PC-9 (cell line): ENCODE data around the gene OPRM1. TPM values are rescaled to one million over a fixed set of nuclear protein-coding genes. Genes with fewer than 3 reads are reported as not detected.
A peak's percentile ranks its signal among the peaks of the same experiment; 100 is the strongest.

Experiments
- Bru-seq: library from RNA; stranded (reverse); fragments of 400-500 nt; gene quantifications from one replicate; lab custom pipeline; 2021; lab: Mats Ljungman, UMichigan
- BruChase-seq, 2 experiments: library from RNA; stranded (reverse); fragments of 400-500 nt; gene quantifications; one replicate each; lab custom pipeline; 2021; lab: Mats Ljungman, UMichigan
- BruUV-seq: library from RNA; stranded (reverse); fragments of 400-500 nt; replicated peaks from 2 replicates; lab custom pipeline; 2021; lab: Mats Ljungman, UMichigan
- CTCF ChIA-PET: fragments of 300-600 bp; sonication (Branson Sonifier 250); formaldehyde crosslinking; loops from one replicate; lab custom pipeline; 2022; ENCODE audit warnings: antibody characterized with exemption; lab: Charles Lee
- POLR2A ChIA-PET: fragments of 300-600 bp; sonication (Branson Sonifier 250); formaldehyde crosslinking; loops from one replicate; lab custom pipeline; 2022; ENCODE audit warnings: antibody characterized with exemption; ENCODE audit not compliant: unreplicated experiment; lab: Charles Lee
- DNase-seq, 2 experiments: peaks; one replicate each; pipeline versions ENCODE4 v3.0.0 to v3.0.0-alpha.2; 2015 to 2022; ENCODE audit warnings: mixed read lengths in 1 of 2
- H2AFZ ChIP-seq: fragments of 200-600 bp; sonication (generic); 2 replicates; pipeline ENCODE4 v1.8.1; 2017; ENCODE audit warnings: antibody characterized with exemption
- H3F3A ChIP-seq: fragments of 200-600 bp; sonication (generic); 2 replicates; pipeline ENCODE4 v1.8.1; 2017; ENCODE audit warnings: antibody characterized with exemption, mild to moderate bottlenecking, low read depth; ENCODE audit not compliant: insufficient read depth
- H3K27ac ChIP-seq: fragments of 200-600 bp; sonication (generic); 2 replicates; pipeline ENCODE4 v1.6.1; 2016; ENCODE audit warnings: mixed run types
- H3K27me3 ChIP-seq: fragments of 200-600 bp; sonication (generic); 2 replicates; pipeline ENCODE4 v1.6.1; 2016; ENCODE audit warnings: low read depth, mixed run types; ENCODE audit not compliant: insufficient read depth
- H3K36me3 ChIP-seq: fragments of 200-600 bp; sonication (generic); 2 replicates; pipeline ENCODE4 v1.6.1; 2016; ENCODE audit warnings: low read depth, mixed run types
- H3K4me1 ChIP-seq: fragments of 200-600 bp; sonication (generic); replicated peaks from 2 replicates; pipeline ENCODE4 v1.6.1; 2016; ENCODE audit warnings: mixed run types; ENCODE audit not compliant: insufficient read depth
- H3K4me2 ChIP-seq: fragments of 200-600 bp; sonication (generic); 2 replicates; pipeline ENCODE4 v1.6.1; 2017; ENCODE audit warnings: mixed run types
- H3K4me3 ChIP-seq: fragments of 200-600 bp; sonication (generic); 2 replicates; pipeline ENCODE4 v1.6.1; 2016; ENCODE audit warnings: mixed run types
- H3K79me2 ChIP-seq: fragments of 200-600 bp; sonication (generic); 2 replicates; pipeline ENCODE4 v1.6.1; 2017; ENCODE audit warnings: low read depth, mixed run types
- H3K9me2 ChIP-seq: fragments of 200-600 bp; sonication (generic); 2 replicates; pipeline ENCODE4 v1.8.1; 2017; ENCODE audit warnings: mild to moderate bottlenecking; ENCODE audit not compliant: insufficient read depth
- H3K9me3 ChIP-seq: fragments of 200-600 bp; sonication (generic); 2 replicates; pipeline ENCODE4 v1.8.1; 2016; ENCODE audit warnings: low read depth; ENCODE audit not compliant: insufficient read depth
- H4K20me1 ChIP-seq: fragments of 200-600 bp; sonication (generic); 2 replicates; pipeline ENCODE4 v1.8.1; 2017; ENCODE audit not compliant: insufficient read depth
- CTCF ChIP-seq: fragments of 200-600 bp; sonication (generic); conservative IDR thresholded peaks from 2 replicates; pipeline ENCODE4 v1.6.1; 2017; ENCODE audit warnings: mixed run types, antibody characterized with exemption, mild to moderate bottlenecking, moderate library complexity
- EZH2 ChIP-seq: fragments of 200-600 bp; sonication (generic); IDR thresholded peaks from 2 replicates; pipeline ENCODE4 v1.8.0; 2017; ENCODE audit warnings: antibody characterized with exemption, low read depth
- intact Hi-C: fragments of 100-400 bp; cut with micrococcal nuclease; formaldehyde crosslinking; loops from one replicate; pipeline ENCODE4 v1.10.0; 2022; ENCODE audit not compliant: unreplicated experiment
- long read RNA-seq: library from polyadenylated mRNA; stranded (forward); transcript quantifications from one replicate; pipeline ENCODE4 v2.0.0, GENCODE V29; 2022
- total RNA-seq: library from RNA; stranded (reverse); gene quantifications from 2 replicates; pipeline ENCODE4 v1.2.3, GENCODE V29; 2021

OPRM1 gene
- not detected in 2 replicates for total RNA-seq
- Bru-seq, nascent RNA: percentile 11 among the genes with signal in this experiment
- BruChase-seq, experiment 1, labeled RNA remaining after a 2-hour chase: percentile 8 among the genes with signal in this experiment
- percentile 8 among the genes with signal in this experiment for BruChase-seq, experiment 2, labeled RNA remaining after a 6-hour chase
- long read RNA-seq: 0 reads

GRCh38 chr6:154039231-154039842 lies at the start of gene OPRM1:
TSS of gene OPRM1 (plus strand) at chr6:154039240. CDS start at chr6:154039545, 305 bp downstream.
- intact Hi-C loops: loop anchor here (10.0 kb wide), 1 partner anchor 375 kb away; no protein-coding TSS in a partner anchor
- ChIA-PET POLR2A (no interaction called here), CTCF (no interaction called here)
- H3K36me3 ChIP-seq: no peaks in the 10 kb centered on the region
- H3K9me3 ChIP-seq: no peaks in the 10 kb centered on the region
- no peak for DNase-seq
- H2AFZ ChIP-seq: no peak within 1 kb of the TSS
- H3K4me1 ChIP-seq: no peaks in the 10 kb centered on the region
- BruUV-seq: no TSS peak
- no peak within 1 kb of the TSS for H3K4me3 ChIP-seq
- H3K79me2 ChIP-seq: no peaks in the 10 kb centered on the region
- H3K9me2 ChIP-seq: no peaks in the 10 kb centered on the region
- no peaks in the 10 kb centered on the region for H4K20me1 ChIP-seq
- no peaks in the 10 kb centered on the region for H3F3A ChIP-seq
- no peak within 1 kb of the TSS for H3K27ac ChIP-seq
- no peaks in the 10 kb centered on the region for H3K27me3 ChIP-seq
- TF ChIP-seq EZH2: no peak
- no peak for TF ChIP-seq CTCF
- H3K4me2 ChIP-seq: no peak within 1 kb of the TSS

GRCh38 chr6:153989989-153990388 lies 49.1 kb upstream of the OPRM1 start:
- no peak overlapping the region for H3K27ac ChIP-seq
- no peaks in the 10 kb centered on the region for H3K36me3 ChIP-seq
- no peaks in the 10 kb centered on the region for H3F3A ChIP-seq
- H3K4me1 ChIP-seq: no peaks in the 10 kb centered on the region
- no peak overlapping the region for H2AFZ ChIP-seq
- H3K4me3 ChIP-seq: no peak overlapping the region
- intact Hi-C loops: no loop called here
- no peak for DNase-seq
- BruUV-seq: no TSS peak
- no peaks in the 10 kb centered on the region for H4K20me1 ChIP-seq
- no peak for TF ChIP-seq CTCF
- no peak for TF ChIP-seq EZH2
- H3K9me3 ChIP-seq: no peaks in the 10 kb centered on the region
- H3K79me2 ChIP-seq: no peaks in the 10 kb centered on the region
- POLR2A ChIA-PET: no interaction called here
- CTCF ChIA-PET: no interaction called here
- H3K9me2 ChIP-seq: no peaks in the 10 kb centered on the region
- no peaks in the 10 kb centered on the region for H3K27me3 ChIP-seq
- no peak overlapping the region for H3K4me2 ChIP-seq

- Histone ChIP-seq H3K9me3 (no peaks in the 10 kb centered on the region), H3K4me1 (no peaks in the 10 kb centered on the region), H3K4me2 (no peak overlapping the region), H3F3A (no peaks in the 10 kb centered on the region), H4K20me1 (no peaks in the 10 kb centered on the region), H3K79me2 (no peaks in the 10 kb centered on the region), H3K9me2 (no peaks in the 10 kb centered on the region), H3K27me3 (no peaks in the 10 kb centered on the region), H3K4me3 (no peak overlapping the region), H3K36me3 (no peaks in the 10 kb centered on the region), H2AFZ (no peak overlapping the region), H3K27ac (no peak overlapping the region)
- intact Hi-C loops: no loop called here
- TF ChIP-seq CTCF (no peak), EZH2 (no peak)
- BruUV-seq: no TSS peak
- no peak for DNase-seq
- ChIA-PET POLR2A (no interaction called here), CTCF (no interaction called here)
These were observed 45.0 kb upstream of the OPRM1 start for GRCh38 chr6:153994004-153994403.
